ENCODE data around the gene SNRPB2.
A peak's percentile ranks its signal among the peaks of the same experiment; 100 is the strongest.

SNRPB2 gene

GRCh38 chr20:16709017-16709416 lies 20.8 kb upstream of the SNRPB2 start:
- DNase-seq (ENCODE audit: low spot score): peak; percentile 48
- TF ChIP-seq, protein P1, sequence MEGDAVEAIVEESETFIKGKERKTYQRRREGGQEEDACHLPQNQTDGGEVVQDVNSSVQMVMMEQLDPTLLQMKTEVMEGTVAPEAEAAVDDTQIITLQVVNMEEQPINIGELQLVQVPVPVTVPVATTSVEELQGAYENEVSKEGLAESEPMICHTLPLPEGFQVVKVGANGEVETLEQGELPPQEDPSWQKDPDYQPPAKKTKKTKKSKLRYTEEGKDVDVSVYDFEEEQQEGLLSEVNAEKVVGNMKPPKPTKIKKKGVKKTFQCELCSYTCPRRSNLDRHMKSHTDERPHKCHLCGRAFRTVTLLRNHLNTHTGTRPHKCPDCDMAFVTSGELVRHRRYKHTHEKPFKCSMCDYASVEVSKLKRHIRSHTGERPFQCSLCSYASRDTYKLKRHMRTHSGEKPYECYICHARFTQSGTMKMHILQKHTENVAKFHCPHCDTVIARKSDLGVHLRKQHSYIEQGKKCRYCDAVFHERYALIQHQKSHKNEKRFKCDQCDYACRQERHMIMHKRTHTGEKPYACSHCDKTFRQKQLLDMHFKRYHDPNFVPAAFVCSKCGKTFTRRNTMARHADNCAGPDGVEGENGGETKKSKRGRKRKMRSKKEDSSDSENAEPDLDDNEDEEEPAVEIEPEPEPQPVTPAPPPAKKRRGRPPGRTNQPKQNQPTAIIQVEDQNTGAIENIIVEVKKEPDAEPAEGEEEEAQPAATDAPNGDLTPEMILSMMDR (IDR thresholded peaks at IDR 0.05; ENCODE audit: extremely low read depth, missing control alignments): no peak

- TF ChIP-seq, protein P1 (IDR thresholded peaks at IDR 0.05; ENCODE audit: extremely low read depth, missing control alignments): no peak
- DNase-seq (ENCODE audit: low spot score): no peak
Measured at GRCh38 chr20:16710781-16711180, 19.0 kb upstream of the SNRPB2 start.

DNA sequence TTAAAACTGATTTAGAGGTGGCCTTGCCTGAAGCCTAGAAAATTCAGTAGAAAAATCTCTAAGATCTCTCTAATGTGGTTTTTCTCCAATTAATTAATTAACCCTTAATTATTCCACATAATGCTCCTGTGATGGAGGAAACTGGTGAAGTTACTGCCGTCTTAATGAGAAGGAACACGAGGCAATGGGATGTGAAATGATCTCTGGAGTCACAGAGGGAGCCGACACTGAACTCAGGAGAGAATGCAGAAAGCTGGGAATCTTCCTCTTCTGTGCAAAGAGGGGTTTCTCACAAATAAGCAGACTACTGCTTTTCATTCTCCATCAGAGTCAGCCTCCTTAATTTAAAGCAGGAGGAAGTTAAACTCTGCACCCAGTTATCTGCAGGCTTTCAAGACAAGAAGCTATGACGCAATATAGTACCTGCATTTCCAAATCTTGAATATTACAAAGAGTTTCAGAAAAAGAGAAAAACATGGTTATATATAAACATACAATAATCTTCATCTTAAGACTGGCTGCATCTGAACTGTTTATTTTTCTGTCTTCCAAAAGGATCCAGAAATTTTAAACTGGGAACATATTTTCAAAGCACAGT lies 18.1 kb upstream of the SNRPB2 start:
- DNase-seq (ENCODE audit: low spot score): no peak
- TF ChIP-seq, protein P1 (IDR thresholded peaks at IDR 0.05; ENCODE audit: extremely low read depth, missing control alignments): no peak

- TF ChIP-seq, protein P1 (IDR thresholded peaks at IDR 0.05; ENCODE audit: extremely low read depth, missing control alignments): no peak
- no peak for DNase-seq (ENCODE audit: low spot score)
Measured at GRCh38 chr20:16712511-16712947, 17.3 kb upstream of the SNRPB2 start.

- no peak for DNase-seq (ENCODE audit: low spot score)
- TF ChIP-seq, protein P1 (IDR thresholded peaks at IDR 0.05; ENCODE audit: extremely low read depth, missing control alignments): no peak
Measured at GRCh38 chr20:16713066-16713465, 16.8 kb upstream of the SNRPB2 start.

DNA sequence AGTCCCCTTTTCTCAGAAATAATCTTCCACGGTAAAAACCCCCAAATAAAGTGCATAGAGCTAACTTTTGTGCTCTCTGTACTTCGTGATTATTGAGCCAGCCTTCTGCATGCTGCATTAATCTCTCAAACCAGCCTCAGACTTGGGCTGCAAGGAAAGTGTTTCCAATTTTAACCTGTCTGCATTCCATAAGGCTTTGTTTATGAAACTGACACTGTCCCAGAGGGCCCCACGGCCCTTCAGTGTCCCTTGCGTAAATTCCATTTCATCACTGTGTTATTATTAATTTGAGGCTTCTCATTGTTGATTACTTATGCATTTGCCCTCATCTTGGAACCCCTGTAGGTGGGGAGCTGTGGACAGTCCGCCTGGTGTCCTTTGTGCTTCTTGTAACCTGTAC lies 15.6 kb upstream of the SNRPB2 start:
- TF ChIP-seq, protein P1 (IDR thresholded peaks at IDR 0.05; ENCODE audit: extremely low read depth, missing control alignments): no peak

GRCh38 chr20:16714751-16715150 lies 15.1 kb upstream of the SNRPB2 start:
- no peak for DNase-seq (ENCODE audit: low spot score)
- TF ChIP-seq, protein P1 (IDR thresholded peaks at IDR 0.05; ENCODE audit: extremely low read depth, missing control alignments): no peak

More for the DNA sequence above, 15.6 kb upstream of the SNRPB2 start:
- no peak for DNase-seq (ENCODE audit: low spot score)
